ENCODE data around the gene PITPNM1. TPM values are rescaled to one million over a fixed set of nuclear protein-coding genes. Genes with fewer than 3 reads are reported as not detected.
"Not testable (repeated sequence)": the region's sequence is repeated elsewhere in the genome, so short reads cannot be mapped to it uniquely, and the experiment has no call there.

The PITPNM1 gene
- total RNA-seq, 1 donor from 2014 or later, result 7.5 TPM

- DNase-seq, result no peak
Measured at GRCh38 chr11:67466367-67466766, 38.8 kb downstream of the PITPNM1 start.

GRCh38 chr11:67465530-67465929 lies 39.6 kb downstream of the PITPNM1 start:
- DNase-seq, result not testable (repeated sequence)

GRCh38 chr11:67465189-67465510 lies 40.0 kb downstream of the PITPNM1 start:
- no peak for DNase-seq

GRCh38 chr11:67464411-67465188 lies 40.6 kb downstream of the PITPNM1 start:
- peak; percentile 34 for DNase-seq

GRCh38 chr11:67463680-67464410 lies 41.3 kb downstream of the PITPNM1 start:
- no peak for DNase-seq

GRCh38 chr11:67463186-67463585 lies 42.0 kb downstream of the PITPNM1 start:
- DNase-seq, result no peak

GRCh38 chr11:67458266-67458665 lies 46.9 kb downstream of the PITPNM1 start:
- no peak for DNase-seq

GRCh38 chr11:67457453-67457852 lies 47.7 kb downstream of the PITPNM1 start:
- no peak for DNase-seq

GRCh38 chr11:67456068-67456705 lies 49.0 kb downstream of the PITPNM1 start:
- no peak for DNase-seq

GRCh38 chr11:67455054-67455453 lies 50.1 kb downstream of the PITPNM1 start, which contains the start of gene CABP4:
Gene CABP4, plus strand, starts transcription at chr11:67455354. Its CDS starts 70 bp downstream, at chr11:67455424.
- DNase-seq, result no peak

- no peak for DNase-seq
Measured at GRCh38 chr11:67453816-67454732, 51.1 kb downstream of the PITPNM1 start.

- DNase-seq, result no peak
Measured at GRCh38 chr11:67452141-67452952, 52.8 kb downstream of the PITPNM1 start, which contains the start of gene GPR152. Gene GPR152, minus strand, starts transcription at chr11:67452729. Its CDS starts 5 bp downstream, at chr11:67452724.

GRCh38 chr11:67451658-67451976 lies 53.5 kb downstream of the PITPNM1 start:
- DNase-seq, result no peak

GRCh38 chr11:67450796-67451657 lies 54.1 kb downstream of the PITPNM1 start:
- no peak for DNase-seq

- no peak for DNase-seq
Measured at GRCh38 chr11:67449116-67449844, 55.9 kb downstream of the PITPNM1 start.

- no peak for DNase-seq
Measured at GRCh38 chr11:67448220-67448609, 56.9 kb downstream of the PITPNM1 start.

GRCh38 chr11:67445515-67445914 lies 59.6 kb downstream of the PITPNM1 start:
- no peak for DNase-seq

GRCh38 chr11:67442504-67443404 lies 62.4 kb downstream of the PITPNM1 start:
- no peak for DNase-seq

Measured in skin of body (tissue), 2 donors.